SJSA1 (cell line): ENCODE results near the gene MAP3K19. TPM values are rescaled to one million over a fixed set of nuclear protein-coding genes. Genes with fewer than 3 reads are reported as not detected.

ENCODE experiments used
- DNase-seq, 2 experiments: peaks; one replicate each; pipeline ENCODE4 v3.0.0-alpha.2; 2015 to 2020; ENCODE audit warnings: low spot score in 2 of 2, low read depth in 1 of 2
- H3K27ac ChIP-seq: fragments of 250-450 bp; sonication (Bioruptor Pico); 2 replicates; pipeline ENCODE4 v1.5.1; 2020; ENCODE audit warnings: mild to moderate bottlenecking, moderate library complexity
- H3K27me3 ChIP-seq: fragments of 250-450 bp; sonication (Bioruptor Pico); replicated peaks from 2 replicates; pipeline ENCODE4 v1.5.1; 2020; ENCODE audit warnings: mild to moderate bottlenecking, moderate library complexity
- H3K36me3 ChIP-seq: fragments of 250-450 bp; sonication (Bioruptor Pico); 2 replicates; pipeline ENCODE4 v1.5.1; 2020; ENCODE audit warnings: mild to moderate bottlenecking
- H3K4me1 ChIP-seq: fragments of 250-450 bp; sonication (Bioruptor Pico); replicated peaks from 2 replicates; pipeline ENCODE4 v1.6.1; 2021; ENCODE audit warnings: mild to moderate bottlenecking
- H3K4me3 ChIP-seq: fragments of 250-450 bp; sonication (Bioruptor Pico); 2 replicates; pipeline ENCODE4 v1.5.1; 2020; ENCODE audit warnings: mild to moderate bottlenecking
- H3K9me3 ChIP-seq: fragments of 250-450 bp; sonication (Bioruptor Pico); replicated peaks from 2 replicates; pipeline ENCODE4 v1.5.1; 2020; ENCODE audit warnings: mild to moderate bottlenecking
- total RNA-seq: library from RNA; depleted of rRNA; stranded (reverse); fragments of >200 nt; shearing (Covaris generic); gene quantifications from 2 replicates; pipeline ENCODE4 v1.2.3, GENCODE V29; 2014

The MAP3K19 gene
- total RNA-seq, 1 experiment from 2014 or later = 0.08 TPM

GRCh38 chr2:134954065-134954464 is 93.2 kb downstream of the MAP3K19 start:
- DNase-seq = no peak

GRCh38 chr2:134952608-134953007 is 94.6 kb downstream of the MAP3K19 start:
- Histone ChIP-seq H3K27ac (no peak overlapping the region), H3K4me3 (no peak overlapping the region), H3K36me3 (peaks cover 83% of the 10 kb centered on the region), H3K27me3 (no peaks in the 10 kb centered on the region), H3K4me1 (no peaks in the 10 kb centered on the region), H3K9me3 (no peaks in the 10 kb centered on the region)
- no peak for DNase-seq

More at GRCh38 chr2:134954065-134954464, 93.2 kb downstream of the MAP3K19 start:
- Histone ChIP-seq H3K4me3 (no peak overlapping the region), H3K36me3 (peaks cover 75% of the 10 kb centered on the region), H3K27ac (no peak overlapping the region), H3K27me3 (no peaks in the 10 kb centered on the region), H3K4me1 (no peaks in the 10 kb centered on the region), H3K9me3 (no peaks in the 10 kb centered on the region)

GRCh38 chr2:134950886-134951285 is 96.4 kb downstream of the MAP3K19 start:
- no peak overlapping the region for H3K27ac ChIP-seq
- no peaks in the 10 kb centered on the region for H3K27me3 ChIP-seq
- no peak overlapping the region for H3K4me3 ChIP-seq
- no peaks in the 10 kb centered on the region for H3K4me1 ChIP-seq
- no peak for DNase-seq
- H3K9me3 ChIP-seq = no peaks in the 10 kb centered on the region
- peaks cover 79% of the 10 kb centered on the region for H3K36me3 ChIP-seq

- H3K36me3 ChIP-seq = peaks cover 76% of the 10 kb centered on the region
- H3K27ac ChIP-seq = no peak overlapping the region
- DNase-seq = no peak
- H3K27me3 ChIP-seq = no peaks in the 10 kb centered on the region
- no peaks in the 10 kb centered on the region for H3K9me3 ChIP-seq
- no peak overlapping the region for H3K4me3 ChIP-seq
- no peaks in the 10 kb centered on the region for H3K4me1 ChIP-seq
Observed at GRCh38 chr2:134949981-134950708, 97.1 kb downstream of the MAP3K19 start.

- no peaks in the 10 kb centered on the region for H3K9me3 ChIP-seq
- H3K36me3 ChIP-seq = peaks cover 79% of the 10 kb centered on the region
- no peaks in the 10 kb centered on the region for H3K4me1 ChIP-seq
- DNase-seq = no peak
- no peak overlapping the region for H3K27ac ChIP-seq
- no peak overlapping the region for H3K4me3 ChIP-seq
- no peaks in the 10 kb centered on the region for H3K27me3 ChIP-seq
Observed at GRCh38 chr2:134946073-134946472, 101.2 kb downstream of the MAP3K19 start.

GRCh38 chr2:134944975-134945374 is 102.3 kb downstream of the MAP3K19 start:
- no peak overlapping the region for H3K27ac ChIP-seq
- H3K27me3 ChIP-seq = no peaks in the 10 kb centered on the region
- no peaks in the 10 kb centered on the region for H3K9me3 ChIP-seq
- peaks cover 78% of the 10 kb centered on the region for H3K36me3 ChIP-seq
- no peaks in the 10 kb centered on the region for H3K4me1 ChIP-seq
- no peak for DNase-seq
- H3K4me3 ChIP-seq = no peak overlapping the region

GRCh38 chr2:134943540-134943939 is 103.7 kb downstream of the MAP3K19 start:
- no peaks in the 10 kb centered on the region for H3K4me1 ChIP-seq
- no peak overlapping the region for H3K27ac ChIP-seq
- H3K36me3 ChIP-seq = peaks cover 80% of the 10 kb centered on the region
- no peak overlapping the region for H3K4me3 ChIP-seq
- H3K9me3 ChIP-seq = no peaks in the 10 kb centered on the region
- H3K27me3 ChIP-seq = no peaks in the 10 kb centered on the region
- DNase-seq = no peak

- H3K27me3 ChIP-seq = no peaks in the 10 kb centered on the region
- no peak overlapping the region for H3K27ac ChIP-seq
- H3K36me3 ChIP-seq = peaks cover 79% of the 10 kb centered on the region
- H3K4me3 ChIP-seq = no peak overlapping the region
- DNase-seq = no peak
- H3K4me1 ChIP-seq = no peaks in the 10 kb centered on the region
- H3K9me3 ChIP-seq = no peaks in the 10 kb centered on the region
Observed at GRCh38 chr2:134936691-134937090, 110.6 kb downstream of the MAP3K19 start.

GRCh38 chr2:134934641-134935040 is 112.6 kb downstream of the MAP3K19 start:
- Histone ChIP-seq H3K9me3 (no peaks in the 10 kb centered on the region), H3K4me1 (no peaks in the 10 kb centered on the region), H3K36me3 (peaks cover 74% of the 10 kb centered on the region), H3K4me3 (no peak overlapping the region), H3K27ac (no peak overlapping the region), H3K27me3 (0 out of 2 replicates have a peak, but pooled peaks cover 2% of the 10 kb centered on the region)
- no peak for DNase-seq

- H3K4me3 ChIP-seq = no peak overlapping the region
- 0 out of 2 replicates have a peak, but pooled peaks cover 2% of the 10 kb centered on the region for H3K27me3 ChIP-seq
- no peak for DNase-seq
- H3K4me1 ChIP-seq = no peaks in the 10 kb centered on the region
- H3K36me3 ChIP-seq = peaks cover 71% of the 10 kb centered on the region
- H3K27ac ChIP-seq = no peak overlapping the region
- H3K9me3 ChIP-seq = no peaks in the 10 kb centered on the region
Observed at GRCh38 chr2:134934150-134934549, 113.1 kb downstream of the MAP3K19 start.

- peaks cover 69% of the 10 kb centered on the region for H3K36me3 ChIP-seq
Observed at GRCh38 chr2:134933732-134934131, 113.5 kb downstream of the MAP3K19 start.

GRCh38 chr2:134932864-134933526 is 114.3 kb downstream of the MAP3K19 start:
- no peak for DNase-seq
- Histone ChIP-seq H3K4me1 (no peaks in the 10 kb centered on the region), H3K4me3 (no peak overlapping the region), H3K36me3 (peaks cover 61% of the 10 kb centered on the region), H3K27ac (no peak overlapping the region), H3K27me3 (0 out of 2 replicates have a peak, but pooled peaks cover 2% of the 10 kb centered on the region), H3K9me3 (no peaks in the 10 kb centered on the region)

More at GRCh38 chr2:134933732-134934131, 113.5 kb downstream of the MAP3K19 start:
- Histone ChIP-seq H3K4me1 (no peaks in the 10 kb centered on the region), H3K27me3 (0 out of 2 replicates have a peak, but pooled peaks cover 2% of the 10 kb centered on the region), H3K27ac (no peak overlapping the region), H3K4me3 (no peak overlapping the region), H3K9me3 (no peaks in the 10 kb centered on the region)
- DNase-seq = no peak

GRCh38 chr2:134927195-134927594 is 120.1 kb downstream of the MAP3K19 start:
- Histone ChIP-seq H3K9me3 (no peaks in the 10 kb centered on the region), H3K4me1 (no peaks in the 10 kb centered on the region), H3K27me3 (0 out of 2 replicates have a peak, but pooled peaks cover 2% of the 10 kb centered on the region), H3K36me3 (peaks cover 56% of the 10 kb centered on the region), H3K4me3 (no peak overlapping the region), H3K27ac (no peak overlapping the region)
- no peak for DNase-seq

GRCh38 chr2:134926231-134926931 is 120.9 kb downstream of the MAP3K19 start:
- Histone ChIP-seq H3K9me3 (no peaks in the 10 kb centered on the region), H3K27ac (no peak overlapping the region), H3K4me3 (no peak overlapping the region), H3K36me3 (peaks cover 52% of the 10 kb centered on the region), H3K4me1 (no peaks in the 10 kb centered on the region), H3K27me3 (0 out of 2 replicates have a peak, but pooled peaks cover 2% of the 10 kb centered on the region)
- no peak for DNase-seq
